Activated CD4-positive, alpha-beta T cell treated with anti-CD3 and anti-CD28 coated beads, Interleukin-2, Interleukin-6, amounts not matched to agents 100 ng/mL and 50 ng/mL, durations not matched to agents 16 hours and 8 hours (primary cell): Measurements from ENCODE around the gene PLA2G2D.
A peak's percentile ranks its signal among the peaks of the same experiment; 100 is the strongest.

Experiments used
- DNase-seq: peaks from one replicate; pipeline ENCODE4 v3.0.0-alpha.2; 2020

PLA2G2D gene

DNA sequence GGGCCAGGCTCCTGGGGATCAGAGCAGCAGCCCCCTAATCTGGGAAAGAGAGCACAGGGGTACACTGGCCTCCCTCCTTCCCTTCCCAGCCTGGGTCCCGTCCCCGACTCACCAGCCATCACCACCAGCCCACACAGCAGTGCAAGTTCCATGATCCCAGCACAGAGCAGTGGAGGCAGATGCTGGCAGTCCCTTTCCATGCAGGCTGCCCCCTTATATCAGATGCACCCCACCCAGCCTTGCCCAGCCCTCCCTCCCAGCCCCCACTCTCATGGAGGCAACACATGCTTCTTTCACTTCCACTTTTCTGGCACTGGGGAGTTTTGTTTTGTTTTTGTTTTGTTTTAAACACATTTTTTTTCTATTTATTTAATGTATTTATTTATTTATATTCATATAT, at the start of gene PLA2G2D:
Gene PLA2G2D (minus strand): TSS at position 190 of the 400 bp plus-strand sequence. CDS start 38 bp downstream, at position 152.
- DNase-seq, result no peak

GRCh38 chr1:20168564-20169491, 49.5 kb upstream of the PLA2G2D start:
- no peak for DNase-seq

- no peak for DNase-seq
These were observed 47.8 kb upstream of the PLA2G2D start for GRCh38 chr1:20167126-20167525.

DNA sequence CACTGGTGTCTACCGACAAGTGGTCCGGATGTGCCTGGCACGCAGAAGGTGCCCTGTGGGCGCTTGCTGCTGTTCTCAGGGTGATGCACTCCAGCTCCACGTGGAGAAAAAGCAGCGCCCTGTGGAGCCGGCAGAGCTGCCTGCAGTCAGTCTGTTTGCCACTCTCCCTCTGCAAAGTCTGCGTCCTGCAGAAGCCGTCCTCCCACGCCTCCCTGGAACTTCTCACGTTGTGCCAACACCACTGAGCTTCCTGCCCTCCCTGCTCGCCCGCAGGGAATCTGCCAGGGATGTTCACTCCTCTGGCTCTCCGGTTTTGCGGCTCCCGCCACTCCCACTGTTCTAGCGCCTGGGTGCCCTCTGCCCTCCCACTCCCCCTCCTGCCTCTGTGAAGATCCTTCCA, 46.7 kb upstream of the PLA2G2D start:
- no peak for DNase-seq

GRCh38 chr1:20165522-20165951, 46.2 kb upstream of the PLA2G2D start:
- DNase-seq, result peak; percentile 42

DNA sequence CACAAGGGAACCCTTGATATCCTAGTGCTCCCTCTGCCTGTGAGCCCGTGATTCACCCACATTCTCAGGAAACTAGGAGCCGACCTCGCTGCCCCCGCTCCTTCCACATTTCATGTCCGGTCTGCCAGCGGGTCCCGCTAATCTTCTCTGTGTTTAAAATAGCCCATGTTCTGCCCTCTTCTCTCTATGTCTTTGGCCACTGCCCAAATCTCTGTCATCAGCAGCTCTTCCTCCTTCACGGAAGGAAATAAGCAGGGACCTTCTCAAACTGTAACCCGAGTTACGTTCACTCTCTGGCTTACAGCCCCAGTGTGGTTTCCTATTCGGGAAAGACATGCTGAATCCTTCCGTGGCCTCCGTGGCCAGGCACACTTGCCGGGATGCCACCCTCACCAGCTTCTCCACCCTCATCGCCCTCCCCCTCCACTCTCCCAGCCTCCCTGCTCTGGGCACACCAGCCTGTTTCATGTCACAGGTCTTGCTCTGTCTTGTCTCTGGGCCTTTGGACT, 45.4 kb upstream of the PLA2G2D start:
- no peak for DNase-seq

DNA sequence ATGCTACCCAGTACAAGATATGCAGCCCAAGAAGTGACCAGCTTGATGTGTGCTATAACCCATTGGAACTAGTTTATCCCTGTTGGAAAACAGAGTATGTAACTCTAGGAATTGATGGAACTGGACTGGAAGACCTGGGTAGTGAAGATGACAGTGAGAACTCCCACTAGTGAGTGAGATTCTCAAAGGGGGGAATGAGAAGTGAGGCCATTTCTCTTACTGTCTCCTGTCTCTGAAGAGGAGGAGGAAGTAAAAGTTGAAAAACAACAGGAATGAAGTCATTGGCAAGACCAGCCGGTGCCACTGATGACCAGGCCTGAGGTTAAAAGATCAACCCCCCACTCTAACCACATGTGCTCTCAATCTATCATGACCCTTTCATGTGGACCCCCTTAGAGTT, 40.7 kb upstream of the PLA2G2D start:
- DNase-seq, result no peak

GRCh38 chr1:20158358-20159070, 39.2 kb upstream of the PLA2G2D start:
- DNase-seq, result peak; percentile 27

DNA sequence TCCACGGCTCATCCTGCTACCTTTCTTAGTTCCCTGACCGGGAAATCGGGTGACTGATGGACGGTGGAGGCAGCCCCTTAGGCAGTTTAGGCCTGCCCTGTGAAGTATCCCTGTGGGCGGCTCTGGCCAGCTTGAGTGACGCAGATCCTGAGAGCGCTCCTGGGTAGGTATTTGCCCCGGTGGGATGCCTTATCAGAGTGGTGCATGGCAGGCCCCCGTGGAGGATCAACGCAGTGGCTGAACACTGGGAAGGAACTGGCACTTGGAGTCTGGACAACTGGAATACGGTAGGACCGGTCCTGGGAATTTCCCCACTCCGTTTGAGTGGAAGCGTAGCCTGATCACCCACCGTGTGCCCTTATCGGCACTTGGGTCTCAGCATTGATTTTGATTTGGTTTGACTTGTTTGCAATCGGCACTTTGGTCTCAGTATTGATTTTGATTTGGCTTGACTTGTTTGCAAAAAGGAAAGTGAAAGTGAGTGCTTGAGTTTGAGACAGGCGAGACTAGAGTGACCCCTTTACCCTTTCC, 35.0 kb upstream of the PLA2G2D start:
- no peak for DNase-seq

GRCh38 chr1:20153000-20153418, 33.7 kb upstream of the PLA2G2D start:
- DNase-seq, result no peak

GRCh38 chr1:20152599-20152930, 33.2 kb upstream of the PLA2G2D start:
- no peak for DNase-seq

GRCh38 chr1:20151906-20152598, 32.7 kb upstream of the PLA2G2D start:
- DNase-seq, result peak; percentile 88

DNA sequence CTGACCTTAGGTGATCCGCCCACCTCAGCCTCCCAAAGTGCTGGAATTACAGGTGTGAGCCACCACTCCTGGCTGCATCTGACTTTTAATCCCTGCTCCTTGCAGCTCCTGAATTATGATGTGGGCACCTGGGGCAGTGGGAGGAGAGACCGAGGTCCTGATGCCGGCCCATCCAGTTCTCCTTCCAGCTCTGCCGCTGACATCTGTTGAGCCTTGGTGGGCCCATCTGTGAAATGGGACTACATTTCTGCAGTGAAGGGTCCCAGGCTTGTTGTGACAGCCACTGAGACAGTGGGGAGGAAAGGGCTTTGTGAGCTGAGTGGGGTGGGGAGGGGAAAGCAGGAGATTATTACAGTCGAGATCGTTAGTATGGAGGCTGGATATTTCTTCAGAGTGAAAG, 31.6 kb upstream of the PLA2G2D start:
- no peak for DNase-seq

DNA sequence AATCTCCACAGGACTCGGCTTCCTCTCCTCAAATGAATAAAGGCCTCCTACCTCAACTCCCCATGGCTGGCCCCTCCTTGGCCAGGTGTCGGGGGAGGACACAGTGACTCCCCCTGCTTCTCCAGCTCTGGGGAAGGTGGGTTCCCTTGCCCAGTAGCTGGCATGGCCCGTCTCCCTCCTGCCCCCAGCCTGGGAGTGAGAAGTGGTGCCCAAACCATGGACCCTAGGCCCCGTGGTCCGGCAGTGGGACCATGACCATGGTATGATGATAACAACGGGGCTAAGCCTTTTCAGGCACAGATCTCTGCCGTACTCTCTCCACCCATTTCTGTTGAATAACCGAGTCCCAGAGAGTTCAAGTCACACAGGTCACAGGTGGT, 31.0 kb upstream of the PLA2G2D start:
- DNase-seq, result no peak

DNA sequence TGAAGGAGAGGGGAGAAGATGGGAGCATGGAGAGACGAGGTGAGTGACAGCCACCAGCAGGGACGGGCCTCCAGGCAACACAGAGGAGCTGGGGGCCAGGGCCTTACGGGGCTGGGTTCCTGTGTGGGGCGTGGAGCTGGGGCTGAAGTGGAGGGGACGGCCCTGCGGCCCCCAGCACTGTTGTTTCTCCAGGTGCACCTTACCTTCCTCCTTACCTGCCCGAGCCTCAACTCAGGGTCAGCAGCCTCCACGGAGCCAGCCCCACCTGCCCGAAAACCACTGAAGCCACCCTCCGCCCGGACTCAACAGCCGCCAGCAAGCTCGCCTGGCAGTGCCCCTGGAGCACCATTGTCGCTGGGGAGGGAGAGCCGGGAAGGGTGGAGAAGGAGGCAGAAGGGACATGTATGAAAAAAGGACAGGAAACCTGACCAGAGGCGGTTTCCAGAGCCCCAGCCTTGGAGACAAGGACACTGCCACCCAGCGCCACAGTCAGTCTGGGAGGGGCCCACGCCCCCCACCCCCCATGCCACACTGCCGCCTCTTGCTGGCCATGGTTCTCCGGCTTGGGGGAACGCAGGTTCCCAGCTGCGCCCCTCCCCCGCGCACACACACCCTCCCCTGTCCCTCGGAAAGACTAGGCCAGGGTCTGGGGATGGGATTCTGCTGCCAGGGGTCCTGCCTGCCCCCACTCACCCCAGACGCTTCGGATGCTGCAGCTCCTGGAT, 30.4 kb upstream of the PLA2G2D start:
- DNase-seq, result no peak

DNA sequence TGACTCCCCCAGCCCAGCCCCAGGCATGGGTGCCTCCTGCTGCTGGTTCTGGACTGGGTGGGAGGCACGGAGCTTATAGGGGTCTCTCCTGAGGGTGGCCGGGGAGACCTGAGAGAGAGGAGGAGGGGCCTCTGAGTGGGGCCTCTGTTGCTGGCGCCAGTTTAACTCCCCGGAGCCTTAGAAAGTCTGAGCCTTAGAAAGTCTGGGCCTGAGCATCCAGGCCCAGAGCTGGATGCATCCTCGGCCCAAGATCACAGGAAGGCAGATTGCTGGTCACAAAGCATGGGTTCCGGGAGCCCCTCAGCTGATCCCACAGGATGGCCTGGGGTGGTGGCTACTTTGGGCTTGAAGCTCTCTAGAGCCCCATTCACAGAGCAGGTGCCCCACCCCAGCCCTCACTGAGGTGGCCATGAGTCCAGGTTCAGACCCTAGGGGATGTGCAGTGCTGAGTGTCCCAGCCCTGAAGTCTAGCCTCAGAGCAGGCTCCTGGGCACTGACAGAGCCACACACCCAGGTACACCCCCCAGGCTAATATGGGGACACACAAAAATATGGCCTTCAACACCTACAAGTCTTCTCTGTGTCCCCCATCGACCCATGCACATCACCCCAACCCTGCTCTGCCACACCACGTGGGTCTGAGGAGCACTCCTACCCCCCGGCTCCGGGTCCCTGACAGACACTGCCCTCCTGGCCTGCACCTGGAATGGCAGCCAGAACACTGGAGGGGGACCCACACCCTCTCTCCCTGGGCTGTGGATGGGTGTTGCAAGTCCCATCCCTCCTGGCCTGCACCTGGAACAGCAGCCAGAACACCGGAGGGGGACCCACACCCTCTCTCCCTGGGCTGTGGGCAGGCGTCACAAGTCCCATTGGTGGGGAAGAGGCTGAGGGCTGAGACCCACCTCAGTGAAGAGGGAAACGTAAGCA, 29.5 kb upstream of the PLA2G2D start:
- DNase-seq, result no peak

DNA sequence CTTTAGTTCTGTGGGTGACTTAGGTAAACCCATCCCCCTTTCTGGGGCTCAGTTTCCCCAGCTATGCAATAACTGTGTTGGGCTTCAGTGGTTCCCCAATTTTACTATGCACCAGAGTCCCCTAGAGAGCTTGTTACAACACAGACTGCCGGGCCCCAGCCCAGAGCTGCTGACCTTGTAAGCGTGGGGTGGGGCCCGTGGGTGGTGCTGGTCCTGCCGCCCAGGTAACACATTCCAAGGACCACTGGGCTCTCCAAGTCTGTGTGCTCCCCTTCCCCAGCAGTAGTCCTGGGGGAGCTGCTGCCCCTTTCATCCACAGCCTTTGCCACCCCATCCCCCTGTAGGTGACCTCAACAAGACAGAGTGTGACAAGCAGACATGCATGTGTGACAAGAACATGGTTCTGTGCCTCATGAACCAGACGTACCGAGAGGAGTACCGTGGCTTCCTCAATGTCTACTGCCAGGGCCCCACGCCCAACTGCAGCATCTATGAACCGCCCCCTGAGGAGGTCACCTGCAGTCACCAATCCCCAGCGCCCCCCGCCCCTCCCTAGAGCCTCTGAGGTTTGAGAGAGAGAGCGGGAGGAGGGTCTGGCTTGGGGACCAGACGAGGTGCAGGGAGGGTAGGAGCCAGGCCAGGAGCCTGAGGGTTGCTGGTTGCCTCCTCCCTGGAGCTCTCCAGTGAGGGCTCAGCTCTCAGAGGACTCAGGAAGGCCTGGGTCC, 28.7 kb upstream of the PLA2G2D start:
- DNase-seq, result no peak

GRCh38 chr1:20143734-20144565, 24.6 kb upstream of the PLA2G2D start:
- DNase-seq, result no peak

DNA sequence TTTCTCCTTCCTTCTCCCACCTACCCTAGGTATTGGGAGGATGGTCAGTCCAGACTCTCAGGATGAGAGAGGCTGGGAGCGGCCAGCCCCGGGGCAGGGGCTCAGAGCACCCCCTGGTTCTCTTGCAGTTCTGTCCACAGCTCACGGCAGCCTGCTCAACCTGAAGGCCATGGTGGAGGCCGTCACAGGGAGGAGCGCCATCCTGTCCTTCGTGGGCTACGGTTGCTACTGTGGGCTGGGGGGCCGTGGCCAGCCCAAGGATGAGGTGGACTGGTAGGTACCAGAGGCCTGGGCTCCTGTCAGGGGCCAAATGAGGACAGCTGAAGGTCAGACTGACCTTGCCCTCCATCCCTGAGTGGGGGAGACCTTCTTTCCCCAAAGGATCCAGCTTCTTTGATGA, 24.0 kb upstream of the PLA2G2D start:
- DNase-seq, result no peak
